Stimulated activated CD8-positive, alpha-beta memory T cell treated with anti-CD3 and anti-CD28 coated beads, Interleukin-7, amount 100 ng/mL, for 1 hour (primary cell): ENCODE data around the gene POLR2F.

Source experiments
- DNase-seq, 2 donors: peaks; one replicate each; pipeline ENCODE4 v3.0.0-alpha.2; 2020; ENCODE audit warnings: low read depth in 2 of 2

The POLR2F gene

DNA sequence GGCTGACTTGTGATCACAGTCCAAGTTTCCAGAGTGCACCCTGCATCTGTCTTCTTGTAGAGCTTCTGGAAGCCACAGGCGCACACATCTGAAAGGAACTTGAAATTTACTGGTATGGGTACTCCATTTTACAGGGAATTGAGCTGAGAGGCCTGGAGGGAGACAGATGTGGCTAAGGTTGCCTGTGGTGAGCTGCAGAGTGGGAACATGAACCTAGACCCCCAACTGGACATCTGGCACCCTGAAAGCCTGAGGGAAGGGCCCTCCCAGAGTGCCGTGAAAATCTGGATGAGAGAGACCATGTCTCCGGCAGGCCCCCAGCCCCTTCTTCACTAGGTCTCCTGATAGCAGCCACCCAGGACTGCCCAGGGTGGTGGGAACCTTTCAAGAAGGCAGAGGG is 53.4 kb downstream of the POLR2F start:
- no peak for DNase-seq

DNA sequence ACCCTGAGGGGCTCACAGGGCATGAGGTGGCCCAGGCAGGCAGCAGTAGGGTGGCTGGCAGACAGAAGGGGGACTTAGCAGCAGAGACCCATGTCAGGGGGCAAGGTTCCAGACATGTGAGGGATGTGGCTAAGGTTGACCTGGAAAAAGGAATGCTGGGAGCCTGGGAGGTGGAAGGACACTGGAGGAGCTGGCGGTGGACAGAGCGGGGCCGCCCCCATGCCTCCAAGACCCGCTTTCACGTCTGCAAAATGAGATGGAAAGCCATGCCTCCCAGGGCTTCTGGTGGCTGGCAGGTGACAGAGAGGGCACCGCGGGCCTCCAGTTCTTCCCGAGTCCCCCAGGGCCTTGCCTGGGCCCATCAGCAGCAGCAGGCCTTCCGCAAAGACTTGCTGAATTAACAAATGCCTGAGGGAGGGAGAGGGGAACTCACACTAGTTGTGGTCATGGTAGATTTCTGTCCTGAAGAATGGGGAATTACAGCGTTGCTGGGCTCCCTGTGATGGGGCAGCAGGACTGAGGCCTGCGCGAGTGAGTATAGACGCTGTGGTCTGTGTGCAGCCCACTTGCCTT is 53.9 kb downstream of the POLR2F start:
- no peak for DNase-seq

DNA sequence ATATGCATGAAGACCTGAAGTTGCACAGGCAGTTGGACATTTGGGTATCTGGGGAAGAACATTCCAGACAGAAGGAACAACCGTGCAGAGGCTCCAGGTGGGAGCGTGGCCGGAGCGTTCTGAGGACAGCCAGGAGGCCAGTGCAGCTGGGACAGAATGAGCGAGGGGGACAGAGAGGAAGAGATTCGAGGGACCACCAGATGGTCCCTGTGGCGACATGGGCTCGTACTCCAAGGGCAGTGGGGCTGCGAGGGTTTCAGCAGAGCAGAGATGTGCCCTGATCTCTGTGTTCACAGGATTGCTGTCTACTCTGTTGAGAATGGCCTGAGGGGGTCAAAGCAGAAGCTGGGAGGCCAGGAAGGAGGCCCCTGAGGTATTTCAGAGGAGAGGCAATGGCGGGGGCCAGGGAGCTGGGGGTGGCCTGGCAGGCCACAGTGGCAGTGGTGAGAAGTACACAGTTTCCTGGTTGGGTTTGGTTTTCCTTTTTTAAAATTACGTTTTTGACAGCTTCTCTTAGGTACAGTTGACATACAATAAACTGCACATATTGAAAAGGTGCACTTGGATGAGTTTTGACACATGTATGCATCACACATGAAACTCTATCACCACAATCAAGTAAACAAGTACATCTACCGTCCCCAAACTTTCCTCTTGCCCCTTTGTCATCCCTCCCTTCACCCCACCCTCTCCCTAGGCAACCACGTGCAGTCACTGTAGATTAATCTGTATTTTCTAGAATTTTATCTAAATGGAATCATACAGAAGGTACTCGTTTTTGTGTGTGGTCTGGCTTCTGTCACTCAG is 55.7 kb downstream of the POLR2F start:
- DNase-seq: no peak

DNA sequence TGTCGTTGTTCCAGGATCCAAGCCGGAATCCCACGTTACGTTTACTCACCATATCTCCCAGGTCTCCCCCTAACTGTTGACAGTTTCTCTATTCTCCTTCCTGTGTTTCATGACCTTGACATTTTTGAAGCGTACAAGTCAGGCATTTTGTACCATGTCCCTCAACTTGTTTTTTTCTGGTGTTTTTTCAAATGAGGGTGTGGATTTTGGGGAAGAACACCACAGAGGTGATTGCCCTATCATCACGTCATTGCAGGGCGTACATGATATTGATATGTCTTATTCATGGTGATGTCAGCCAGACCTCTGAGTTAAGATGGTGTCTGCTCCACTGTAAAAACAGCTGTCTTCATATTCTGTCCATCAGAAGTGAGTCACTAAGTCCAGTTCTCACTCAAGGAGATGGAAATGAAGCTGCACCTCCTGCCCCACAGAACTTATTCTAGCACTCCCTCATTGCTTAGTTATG is 59.1 kb downstream of the POLR2F start:
- no peak for DNase-seq

DNA sequence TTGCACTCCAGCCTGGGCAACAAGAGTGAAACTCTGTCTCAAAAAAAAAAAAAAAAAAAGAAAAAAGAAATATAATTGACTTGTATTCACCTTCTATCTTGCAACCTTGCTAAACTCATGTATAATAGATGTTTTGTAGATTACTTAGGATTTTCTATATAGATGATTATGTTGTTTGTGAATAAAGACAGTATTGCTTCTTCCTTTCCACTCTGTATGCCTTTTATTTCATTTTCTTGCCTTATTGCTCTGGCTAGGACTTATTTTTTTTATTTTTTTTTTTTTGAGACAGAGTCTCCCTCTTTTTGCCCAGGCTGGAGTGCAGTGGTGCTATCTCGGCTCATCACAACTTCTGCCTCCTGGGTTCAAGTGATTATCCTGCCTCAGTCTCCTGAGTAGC is 60.6 kb downstream of the POLR2F start:
- no peak for DNase-seq

DNA sequence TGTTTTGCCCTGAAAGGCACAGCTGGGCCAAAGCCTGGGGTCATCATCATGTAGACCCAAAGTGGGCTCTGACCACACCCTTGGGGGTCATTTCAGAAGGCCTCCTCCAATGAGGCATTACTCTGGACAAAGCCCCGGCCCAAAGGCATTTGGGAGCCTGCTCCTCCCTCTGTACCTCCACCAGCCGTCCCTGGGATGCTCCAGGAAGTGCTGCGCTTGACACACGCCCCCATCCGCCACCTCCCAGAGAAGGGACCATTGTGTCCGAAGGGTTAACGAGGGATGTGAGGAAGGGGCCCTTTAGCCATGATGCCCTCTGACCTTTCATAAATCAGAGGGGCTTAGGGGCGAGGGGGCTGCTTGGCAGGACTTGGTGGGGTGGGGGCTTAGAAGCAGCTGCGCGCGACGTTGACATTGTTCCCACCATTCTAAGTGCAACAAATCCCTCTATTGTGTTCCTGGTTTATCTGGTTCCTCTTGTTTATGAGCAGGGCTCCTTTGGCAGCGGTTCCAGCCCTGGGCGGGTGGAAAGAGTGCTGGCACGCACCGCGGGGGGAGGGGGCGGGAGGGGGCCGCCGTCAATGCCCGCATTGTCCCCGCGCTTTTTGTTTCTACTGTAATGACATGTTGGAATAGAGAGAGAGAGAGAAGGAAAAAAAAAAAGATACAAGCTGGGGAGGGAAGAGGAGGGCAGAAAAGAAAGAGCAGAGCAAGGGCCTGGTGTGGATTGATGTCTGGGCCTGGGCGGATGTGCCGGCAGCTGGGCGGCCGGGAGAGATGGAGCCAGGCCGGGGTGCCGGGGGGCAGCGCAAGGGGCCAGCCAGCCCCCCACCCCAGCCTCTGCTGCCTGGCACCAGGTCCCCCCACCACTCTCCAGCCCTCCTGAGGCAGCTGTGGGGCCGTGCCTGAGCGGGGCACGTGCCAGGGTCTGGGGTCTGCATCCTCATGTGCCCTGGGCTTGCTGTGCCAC is 63.0 kb downstream of the POLR2F start:
- no peak for DNase-seq

DNA sequence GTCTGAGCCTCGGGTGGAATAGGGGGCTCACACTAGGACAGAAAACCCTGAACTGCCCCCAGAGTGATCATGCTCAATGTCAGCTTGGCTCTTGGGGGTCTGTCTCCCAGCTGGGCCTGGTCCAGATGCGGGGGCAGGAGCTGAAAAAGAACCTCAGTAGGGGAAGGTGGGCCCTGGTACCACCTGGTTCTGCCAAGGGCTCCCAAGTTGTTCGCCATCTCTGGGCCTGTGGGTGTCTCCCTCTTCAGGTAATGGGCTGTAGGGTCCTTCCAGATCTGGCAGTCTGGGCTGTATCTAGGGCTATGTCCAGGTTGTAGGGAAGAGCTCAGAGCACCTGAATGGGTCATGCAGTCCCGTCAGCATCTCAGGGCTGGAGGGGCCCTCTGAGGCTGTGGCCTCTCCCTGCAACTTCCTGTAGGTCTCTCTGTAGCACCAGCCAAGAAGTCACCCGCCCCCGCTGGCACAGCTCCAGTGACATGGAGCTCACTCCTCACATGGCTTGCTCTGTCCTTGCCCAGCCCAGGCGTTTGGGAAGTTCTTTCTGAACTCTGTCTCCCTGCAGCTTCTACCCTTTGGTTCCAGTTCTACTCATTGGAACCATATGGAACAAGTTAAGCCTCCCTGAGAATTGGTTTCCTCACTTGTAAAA is 63.9 kb downstream of the POLR2F start:
- DNase-seq: no peak

DNA sequence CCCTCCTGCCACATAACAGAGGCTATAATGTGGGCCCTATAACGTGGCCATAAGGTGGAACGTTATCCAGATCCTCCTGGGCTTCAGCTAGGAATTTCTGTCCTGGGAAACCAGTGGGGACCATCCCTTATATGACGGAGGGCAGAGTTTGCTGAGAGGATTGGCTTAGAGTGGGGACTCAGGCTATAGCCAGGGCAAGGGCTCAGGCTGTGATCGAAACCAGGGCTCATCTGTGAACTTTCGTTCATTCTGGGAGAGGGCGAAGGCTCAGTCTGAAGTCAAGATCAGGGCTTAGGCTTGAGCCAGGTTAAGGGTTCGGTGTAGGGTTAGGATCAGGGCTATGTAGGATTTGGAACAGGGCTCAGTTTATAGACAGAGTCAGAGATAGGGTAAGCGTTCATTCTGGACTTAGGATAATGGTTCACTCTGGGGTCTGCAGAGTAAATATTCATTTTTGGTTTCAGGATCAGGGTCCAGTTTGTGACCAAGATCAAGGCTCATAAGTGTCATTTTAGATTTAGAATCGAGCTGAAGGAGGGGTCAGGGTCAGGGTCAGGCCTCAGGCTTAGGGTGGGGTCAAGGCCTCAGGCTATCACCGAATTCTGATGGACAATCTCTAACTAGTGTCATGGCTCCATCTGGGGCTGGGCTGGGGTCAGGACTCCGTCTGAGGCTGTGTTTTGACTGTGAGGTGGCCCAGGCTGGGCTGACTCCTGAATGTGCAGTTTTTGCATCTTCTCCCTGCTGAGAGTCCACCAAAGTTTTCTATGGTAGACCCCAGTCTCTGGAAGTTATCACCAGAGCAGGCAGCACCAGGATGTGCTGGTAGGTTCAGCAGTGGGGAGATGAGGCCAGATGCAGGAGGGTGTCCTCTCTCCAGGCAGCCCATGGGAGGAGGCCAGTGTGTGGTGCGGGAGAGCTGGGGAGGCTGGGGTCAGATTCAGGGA is 64.7 kb downstream of the POLR2F start:
- no peak for DNase-seq
